HG03103 (cell line): ENCODE results near the gene PSAP.

Experiments
- ATAC-seq: cut with Tn5 transposase; IDR thresholded peaks from one replicate; pipeline ENCODE4 v1.9.1; 2021; ENCODE audit warnings: low read depth; ENCODE audit not compliant: unreplicated experiment

Gene PSAP

DNA sequence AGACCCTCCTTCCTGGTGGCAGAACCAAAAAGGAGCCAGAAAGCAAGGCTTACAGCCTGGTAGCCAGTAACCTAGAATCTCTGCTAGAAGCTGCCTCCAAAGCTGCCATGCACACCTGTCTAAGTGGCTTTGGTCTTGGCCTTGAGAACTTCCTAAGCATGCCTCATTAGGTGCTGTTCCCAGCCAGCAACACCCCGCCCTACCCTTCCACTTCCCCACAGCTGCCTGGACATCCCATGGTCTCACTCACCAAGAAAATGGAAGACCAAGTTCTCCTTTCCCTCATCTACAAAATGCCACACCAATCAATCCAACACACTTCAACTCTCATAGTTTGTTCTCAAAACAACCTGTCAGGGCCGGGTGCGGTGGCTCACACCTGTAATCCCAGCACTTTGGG is 4.2 kb downstream of the PSAP start:
- ATAC-seq: no peak

DNA sequence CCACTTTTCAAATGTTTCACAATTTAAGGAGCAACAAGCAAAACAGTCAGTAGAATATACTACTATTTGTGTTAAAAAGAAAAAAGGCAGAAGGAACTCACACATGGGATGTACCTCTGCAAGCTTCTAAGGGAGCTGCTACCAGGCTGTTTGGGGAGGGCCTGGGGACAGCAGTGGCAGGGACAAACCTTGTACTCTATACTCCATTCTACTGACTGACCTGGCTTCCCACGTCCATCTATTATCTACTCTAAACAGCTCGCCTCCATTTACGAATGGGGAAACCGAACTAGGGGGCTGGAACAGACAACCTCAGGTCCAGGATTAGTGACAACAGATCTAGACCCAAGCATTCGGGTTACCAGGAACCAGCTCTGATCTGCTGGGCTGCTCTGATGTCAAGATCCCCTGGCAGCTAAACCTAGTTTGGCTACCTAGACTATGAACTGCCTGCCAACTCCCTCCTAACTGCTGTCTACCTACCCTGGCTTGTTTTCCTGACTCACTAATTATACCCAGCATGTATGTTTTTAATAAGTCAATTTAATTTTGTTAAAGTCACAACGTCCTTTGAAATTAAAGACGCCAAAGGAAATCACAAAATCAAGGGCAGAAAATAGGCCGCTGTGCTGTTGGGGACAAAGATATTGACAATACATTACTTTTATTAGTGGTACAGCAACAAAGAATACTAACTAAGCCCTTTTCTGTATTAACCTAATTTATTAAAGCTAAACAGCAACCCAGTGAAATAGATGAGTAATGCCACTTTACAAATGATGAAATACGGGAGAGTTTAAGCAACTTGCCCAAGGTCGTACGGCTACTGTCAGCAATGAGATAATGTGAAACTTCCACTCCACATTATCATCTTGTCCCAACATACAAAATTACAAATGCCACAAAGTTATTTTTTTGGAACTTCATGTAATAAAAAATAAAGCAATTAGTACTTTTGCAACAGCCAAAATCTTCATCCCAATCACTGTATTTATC is 5.3 kb downstream of the PSAP start:
- ATAC-seq: no peak

DNA sequence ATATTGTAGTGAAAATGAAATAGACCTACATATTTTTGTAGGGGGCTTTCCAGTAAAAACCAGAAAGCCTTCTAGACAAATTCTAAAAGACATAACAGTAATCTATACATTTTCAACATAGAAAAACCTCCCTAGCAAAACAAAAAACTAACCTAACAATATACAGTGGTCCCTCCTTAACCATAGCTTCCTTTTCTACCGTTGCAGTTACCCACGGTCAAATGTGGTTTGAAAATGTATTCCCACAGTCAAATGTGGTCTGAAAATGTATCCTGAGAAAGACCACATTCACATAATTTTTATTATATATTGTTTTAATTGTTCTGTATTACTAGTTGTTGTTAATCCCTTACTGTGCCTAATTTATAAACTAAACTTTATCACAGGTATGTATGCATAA is 6.4 kb downstream of the PSAP start:
- ATAC-seq: no peak

DNA sequence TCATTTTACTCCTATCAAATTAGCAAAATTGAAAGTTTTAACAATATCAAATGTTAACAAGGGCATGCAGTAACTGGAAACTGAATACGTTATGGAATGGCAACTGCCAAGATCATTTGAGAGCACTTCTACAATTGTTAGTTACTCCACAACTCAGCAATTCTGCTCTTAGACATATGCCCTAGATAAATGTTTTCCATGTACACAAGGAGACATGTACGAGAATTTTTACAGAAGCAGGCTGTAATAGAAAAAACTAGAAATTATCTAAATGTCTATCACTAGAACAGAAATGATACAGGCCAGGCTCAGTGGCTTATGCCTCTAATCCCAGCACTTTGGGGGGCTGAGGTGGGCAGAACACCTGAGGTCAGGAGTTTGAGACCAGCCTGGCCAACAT is 7.0 kb downstream of the PSAP start:
- no peak for ATAC-seq

DNA sequence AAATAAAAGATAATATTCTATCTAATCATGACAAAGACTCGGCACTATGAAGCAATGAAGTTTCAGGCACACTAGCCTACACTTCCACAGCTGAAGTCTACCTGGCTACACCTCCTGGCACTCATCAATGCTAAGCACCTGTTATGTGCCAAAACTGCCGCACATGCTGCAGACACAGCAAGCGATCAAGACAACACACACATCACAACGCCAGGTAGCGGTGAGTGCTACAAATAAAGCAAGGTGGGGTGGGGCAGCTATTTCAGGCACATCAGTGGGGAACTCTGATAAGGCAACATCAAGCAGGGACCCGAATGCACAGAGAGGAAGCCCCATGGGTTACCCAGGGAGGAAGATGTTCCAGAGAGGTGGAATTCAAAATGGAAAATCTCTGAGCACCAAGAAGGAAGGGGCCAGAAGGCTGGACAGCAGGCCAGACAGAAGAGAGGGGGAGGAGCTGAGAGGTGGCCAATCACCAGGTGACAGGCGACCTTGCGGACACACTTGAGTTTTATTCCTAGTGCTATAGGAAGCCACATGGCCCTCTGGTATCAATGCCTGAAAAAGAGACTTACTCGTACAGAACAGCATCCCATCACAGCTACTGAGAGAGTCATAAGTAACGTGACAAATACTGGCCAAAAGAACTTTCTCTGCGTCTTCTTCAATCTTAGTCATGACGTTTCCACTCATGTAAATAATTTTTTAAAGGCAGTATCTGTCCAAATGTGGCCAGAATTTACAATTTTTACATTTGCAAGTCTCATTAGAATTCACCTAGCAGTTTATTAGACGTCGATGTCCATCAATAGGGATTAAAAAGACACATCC is 8.0 kb downstream of the PSAP start:
- ATAC-seq: no peak

DNA sequence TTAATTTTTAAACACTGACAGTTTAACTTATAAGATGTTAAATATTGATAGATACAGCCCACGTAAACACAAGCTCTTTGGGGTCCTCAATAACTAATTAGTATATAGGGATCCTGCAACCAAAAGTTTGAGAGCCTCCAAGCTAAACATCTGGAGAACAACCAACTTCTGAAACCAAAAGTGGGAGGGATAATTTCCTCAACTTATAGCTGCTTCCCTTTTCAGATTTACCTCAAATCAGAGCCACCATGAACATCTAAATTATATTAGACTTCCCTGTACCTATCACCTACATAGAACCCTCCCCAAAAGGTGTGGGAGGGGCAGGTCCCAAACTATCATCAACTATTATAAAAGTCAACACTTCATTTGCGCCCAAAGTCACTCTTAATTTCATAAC is 8.6 kb downstream of the PSAP start:
- ATAC-seq: no peak

DNA sequence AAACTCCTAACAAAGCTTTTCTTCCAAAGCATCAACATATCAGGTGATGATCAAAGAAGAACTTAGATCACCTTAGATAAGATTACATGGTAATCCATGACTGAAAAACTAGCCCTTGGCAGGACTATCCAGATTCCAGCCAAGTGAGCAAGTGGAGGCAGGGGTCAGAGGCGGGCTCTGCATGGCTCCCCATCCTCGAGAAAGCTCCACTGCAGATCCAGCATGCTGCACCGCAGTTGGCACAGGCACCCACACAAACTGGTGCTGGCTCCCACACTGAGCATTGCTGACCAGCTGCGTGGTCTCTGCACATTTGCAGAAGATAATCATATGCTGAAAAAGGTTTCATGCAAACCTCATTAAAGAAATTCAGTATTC is 10.1 kb downstream of the PSAP start:
- ATAC-seq: no peak

DNA sequence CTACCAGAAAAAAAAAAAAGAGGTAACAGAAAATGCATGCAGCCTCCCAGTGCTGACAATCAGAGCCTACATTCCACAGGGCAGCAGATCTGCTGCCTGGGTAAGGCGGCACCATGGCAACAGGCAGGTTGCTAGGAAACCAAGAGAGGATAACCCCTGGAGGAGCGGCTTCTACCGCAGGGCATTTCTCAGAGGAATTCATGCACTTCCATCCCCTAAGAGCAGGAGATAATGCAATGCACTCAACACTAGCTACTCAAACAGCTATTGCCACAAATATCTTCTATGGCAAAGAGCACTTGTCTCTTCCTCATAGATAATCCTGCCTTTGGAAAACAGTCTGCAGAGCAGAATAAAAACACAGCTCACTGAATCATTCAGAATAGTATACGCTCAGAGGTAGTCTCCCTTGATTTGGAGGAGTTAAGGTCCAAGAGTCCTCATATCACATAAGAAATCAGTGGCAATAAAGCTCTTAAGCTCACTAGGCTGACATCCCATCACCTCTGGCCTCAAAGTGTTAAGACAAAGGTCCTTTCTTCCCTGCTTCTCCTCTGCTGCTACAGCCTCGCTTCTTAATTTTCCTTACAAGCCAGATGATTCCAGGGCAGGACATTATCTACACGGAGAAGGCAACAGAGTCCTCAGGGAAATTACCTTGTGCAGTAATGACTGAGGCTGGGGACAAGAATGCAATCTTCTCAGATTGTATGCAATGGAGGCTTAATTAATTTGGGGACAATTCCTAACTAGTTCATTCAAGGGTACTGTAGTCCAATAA is 10.7 kb downstream of the PSAP start:
- no peak for ATAC-seq

DNA sequence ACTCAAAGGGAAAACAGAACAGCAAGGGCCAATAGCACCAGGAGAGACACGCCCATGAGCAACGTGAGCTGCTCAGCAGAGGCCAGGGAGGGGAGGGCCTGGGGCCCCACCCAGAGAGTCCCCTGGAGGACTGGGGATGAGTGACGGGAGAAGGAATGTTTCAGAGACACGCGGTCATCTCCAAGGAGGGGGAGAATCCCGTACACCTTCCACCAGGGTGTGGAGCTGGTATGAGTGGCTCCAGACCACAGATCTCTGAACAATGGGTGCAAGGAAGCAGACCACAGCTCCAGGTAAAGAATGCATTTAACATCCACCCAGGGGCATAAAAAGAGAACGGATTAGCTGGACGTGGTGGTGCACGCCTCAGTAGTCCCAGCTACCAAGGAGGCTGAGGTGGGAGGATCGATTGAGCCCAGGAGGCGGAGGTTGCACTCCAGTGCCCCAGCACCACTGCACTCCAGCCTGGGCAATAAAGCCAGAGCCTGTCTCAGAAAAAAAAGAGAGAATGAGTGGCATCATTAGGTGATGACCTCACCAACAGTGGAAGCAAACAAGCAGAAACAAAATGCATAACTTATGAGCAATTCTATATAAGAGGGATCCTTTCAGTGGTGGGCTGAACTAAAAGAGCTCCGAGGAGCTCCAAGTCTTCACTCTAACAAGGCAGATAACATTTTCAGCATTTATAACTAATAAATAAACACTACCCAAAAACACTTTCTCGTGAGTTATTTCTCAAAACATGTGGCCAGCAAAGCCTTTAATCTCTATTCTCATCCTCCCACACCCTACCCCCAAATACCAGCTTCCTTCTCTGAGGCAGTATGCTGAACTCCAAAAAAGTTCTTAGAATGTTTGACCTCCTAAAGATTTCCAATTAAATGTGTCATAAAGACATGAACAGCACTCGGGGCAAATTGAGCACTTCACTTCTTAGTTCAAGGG is 12.5 kb downstream of the PSAP start:
- ATAC-seq: no peak

DNA sequence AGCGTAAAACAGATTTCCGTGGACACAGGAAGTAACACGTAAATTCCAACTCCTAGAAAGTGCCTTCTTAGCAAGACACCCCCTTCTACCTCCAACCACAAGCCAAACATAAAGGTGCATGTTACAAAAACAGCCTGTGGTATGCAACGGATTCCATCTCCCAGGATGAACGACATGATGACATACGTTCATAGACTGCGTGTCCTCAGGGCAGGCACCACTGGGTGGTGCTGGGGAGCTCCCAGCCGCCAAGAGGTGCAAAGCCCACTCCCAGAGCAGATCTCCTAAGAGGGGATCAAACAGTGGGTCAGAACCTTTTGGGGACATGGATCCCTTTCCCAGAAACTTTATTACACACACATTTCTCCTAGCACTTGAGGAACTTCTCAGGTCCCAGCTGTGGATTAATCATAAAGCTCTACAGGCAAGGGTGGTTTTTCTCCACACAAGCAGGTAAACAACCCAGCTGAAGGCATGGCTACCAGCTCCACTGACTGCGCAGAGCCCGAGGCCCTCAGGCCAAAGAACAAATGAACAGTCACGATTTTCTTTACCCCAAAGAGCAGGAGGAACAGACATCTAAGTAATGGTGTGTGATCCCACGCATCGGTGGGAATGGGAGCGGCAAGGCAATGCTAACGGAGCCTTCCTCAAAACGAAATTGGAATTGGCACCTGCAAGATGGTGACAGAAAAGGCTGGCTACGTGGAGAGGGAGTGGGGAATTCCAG is 13.8 kb downstream of the PSAP start:
- no peak for ATAC-seq

DNA sequence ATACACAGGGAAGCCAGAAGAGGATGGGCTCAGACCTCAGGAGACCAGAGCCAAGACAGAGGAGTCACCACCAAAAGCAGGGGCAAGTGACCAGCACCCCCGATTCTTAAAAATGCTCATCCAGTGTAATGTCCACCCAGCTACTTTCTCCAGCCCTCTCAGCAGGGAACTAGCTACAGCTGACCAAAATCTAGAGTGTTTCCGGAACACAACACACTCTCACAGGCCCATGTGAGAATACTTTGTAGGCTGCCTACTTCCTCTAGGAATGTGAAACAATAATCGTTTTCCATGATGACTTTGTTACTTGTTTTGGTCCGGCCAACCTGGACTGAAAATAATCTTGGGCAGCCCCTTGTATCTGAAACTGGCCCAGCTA is 14.5 kb downstream of the PSAP start:
- ATAC-seq: peak; percentile 20

DNA sequence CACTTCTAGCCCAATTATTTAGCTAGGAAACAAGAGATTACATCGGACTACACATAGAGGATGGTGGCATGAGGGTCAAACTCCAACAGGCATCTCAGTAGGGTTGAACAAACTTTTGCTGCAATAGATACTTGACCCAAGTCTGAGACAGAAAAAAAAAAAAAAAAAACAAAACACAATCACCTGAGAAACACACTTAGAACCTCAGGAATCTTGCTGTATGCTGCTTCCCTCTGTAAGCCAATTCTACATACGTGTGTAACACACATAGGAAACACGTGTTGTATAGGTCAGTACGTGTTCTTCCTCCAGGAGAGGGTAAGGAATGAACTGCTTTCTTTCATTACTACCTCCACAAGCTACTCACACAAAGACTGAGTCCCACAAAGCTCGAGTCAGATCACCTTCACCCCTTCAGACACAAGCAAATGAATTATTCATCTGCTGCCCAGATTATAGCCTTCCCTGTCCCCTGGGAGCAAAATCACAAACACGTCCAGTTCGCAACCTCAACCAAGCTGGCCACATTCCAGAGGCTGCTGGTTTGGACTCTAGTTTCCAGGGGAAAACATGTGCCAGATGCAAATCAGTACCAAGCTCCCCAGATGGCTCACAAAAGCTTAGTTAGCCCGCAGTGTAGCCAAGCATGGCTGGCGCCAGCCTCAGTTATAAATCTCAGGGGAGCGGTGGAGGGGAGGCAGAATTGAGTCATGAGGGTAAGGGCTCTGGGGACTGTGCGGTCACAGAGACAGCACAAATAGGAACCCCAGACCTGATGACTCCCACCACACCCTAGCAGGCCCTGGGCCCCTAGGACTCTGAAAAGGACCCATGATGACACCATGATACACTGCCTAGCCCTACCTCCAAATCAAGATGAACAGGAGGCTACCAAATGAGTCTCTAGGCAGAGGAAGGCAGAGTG is 15.1 kb downstream of the PSAP start:
- ATAC-seq: peak; percentile 83

DNA sequence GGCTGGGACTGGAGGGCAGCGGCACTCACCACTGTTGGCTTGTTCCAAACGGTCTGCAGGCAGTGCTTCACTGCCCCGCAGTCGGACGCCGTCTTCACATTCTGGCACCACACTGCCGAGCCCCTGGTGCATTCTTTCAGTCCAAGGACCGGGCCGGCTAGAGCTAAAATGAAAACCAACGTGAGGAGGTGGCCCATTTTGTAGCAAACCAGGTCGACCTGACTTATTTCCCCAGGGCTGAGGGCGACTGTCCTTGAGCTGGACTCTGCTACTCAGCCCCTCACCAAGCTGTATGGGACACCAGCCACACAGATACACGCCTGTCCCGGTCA is 16.7 kb downstream of the PSAP start:
- ATAC-seq: no peak

DNA sequence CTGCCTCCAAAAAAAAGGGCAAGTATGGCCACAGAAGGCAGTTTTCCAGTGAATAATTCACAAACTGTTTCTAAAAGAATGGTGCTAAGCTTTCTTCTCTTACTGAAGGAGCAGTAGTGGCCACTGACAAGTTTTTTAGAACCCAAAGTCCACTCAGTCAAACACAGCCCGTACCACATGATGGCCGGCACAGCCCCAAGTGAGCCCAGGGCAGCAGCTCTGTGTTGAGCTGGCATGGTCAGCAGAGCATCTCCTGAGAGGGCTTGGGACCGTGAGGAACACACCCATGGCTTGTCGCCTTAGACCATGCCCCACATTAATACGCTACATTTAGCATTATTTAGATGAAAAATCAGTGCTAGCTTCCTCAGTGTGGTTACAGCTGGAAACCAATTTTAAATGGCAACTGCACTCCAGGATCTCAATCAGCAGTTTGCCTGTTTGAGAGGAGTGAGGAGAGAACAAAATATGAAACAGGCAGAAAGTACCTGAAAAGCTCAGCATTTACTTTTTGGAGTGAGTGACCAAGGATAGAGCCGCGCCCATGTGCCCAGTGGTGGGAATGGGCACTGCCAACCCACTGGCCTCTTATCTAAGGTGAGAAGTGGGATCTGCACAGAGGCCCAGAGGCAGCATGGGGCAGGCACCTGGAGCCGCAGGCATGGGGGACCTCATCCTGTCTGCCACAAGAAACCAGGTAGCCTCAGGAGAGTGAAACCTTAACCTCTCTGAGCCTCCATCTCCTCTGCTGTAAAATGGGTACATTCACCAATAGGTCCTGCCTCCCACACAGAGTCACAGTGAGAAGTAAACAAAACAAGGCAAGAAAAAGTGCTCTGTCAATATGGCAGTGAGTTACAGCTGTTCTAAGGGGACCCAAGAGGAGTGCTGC is 17.4 kb downstream of the PSAP start:
- ATAC-seq: no peak

DNA sequence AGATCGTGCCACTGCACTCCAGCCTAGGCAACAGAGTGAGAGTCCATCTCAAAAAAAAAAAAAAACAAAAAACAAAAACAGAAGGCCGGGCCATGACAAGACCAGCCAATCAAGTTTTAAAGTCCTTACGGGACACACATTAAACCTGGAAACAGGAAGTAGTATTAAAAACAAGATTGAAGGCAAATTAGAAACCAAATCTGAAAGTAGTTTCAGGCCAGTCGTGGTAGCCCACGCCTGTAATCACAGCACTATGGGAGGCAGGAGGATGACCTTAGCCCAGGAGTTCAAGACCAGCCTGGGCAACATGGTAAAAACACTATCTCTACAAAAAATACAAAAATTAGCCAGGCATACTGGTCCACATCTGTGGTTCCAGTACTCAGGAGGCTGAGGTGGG is 18.1 kb downstream of the PSAP start:
- no peak for ATAC-seq

DNA sequence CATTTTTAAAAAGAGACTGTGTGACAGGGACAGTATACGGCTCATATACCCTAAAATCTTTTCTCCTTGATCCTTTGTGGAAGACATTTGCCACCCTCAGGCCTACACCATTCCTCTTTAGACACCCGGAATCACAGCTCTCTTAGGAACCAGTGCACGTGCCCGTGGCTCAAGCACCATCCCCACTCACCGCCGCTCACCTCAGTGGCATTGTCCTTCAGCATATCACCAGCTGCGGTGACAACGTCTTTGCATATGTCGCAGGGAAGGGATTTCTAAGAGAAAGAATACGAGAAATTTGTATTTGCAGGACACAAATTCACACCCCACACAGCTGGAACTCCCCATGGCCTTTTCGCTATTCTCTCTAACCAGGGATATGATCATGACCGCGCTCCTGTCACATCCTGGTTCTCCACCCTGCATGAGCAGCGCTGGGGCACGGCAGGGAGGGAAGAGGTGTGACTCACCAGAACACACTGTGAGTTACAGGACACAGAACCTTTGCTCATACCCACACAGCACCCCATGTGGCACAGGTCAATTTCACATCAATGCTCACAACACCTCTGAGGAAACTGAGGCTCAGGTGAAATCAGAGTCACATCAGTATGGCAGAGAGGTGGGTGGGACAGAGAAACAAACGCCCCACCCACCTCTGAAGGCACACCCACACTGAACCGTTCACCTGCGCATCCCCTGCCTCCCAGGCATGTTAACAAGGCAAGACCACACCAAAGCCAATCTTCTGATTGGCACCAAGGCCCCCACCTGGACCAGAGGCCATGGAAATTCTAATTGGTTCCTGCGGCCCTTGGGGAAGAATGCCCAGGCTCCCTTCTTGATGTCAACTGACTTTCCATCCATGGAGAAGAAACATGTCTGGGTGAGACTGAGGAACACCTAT is 19.2 kb downstream of the PSAP start:
- ATAC-seq: no peak
